HG03108 (cell line): ENCODE data around the gene WNT7A.
"Not testable (repeated sequence)": the region's sequence is repeated elsewhere in the genome, so short reads cannot be mapped to it uniquely, and the experiment has no call there.

Experiments used
- ATAC-seq: cut with Tn5 transposase; IDR thresholded peaks from one replicate; pipeline ENCODE4 v1.9.1; 2021; ENCODE audit warnings: moderate library complexity; ENCODE audit not compliant: unreplicated experiment

The WNT7A gene

GRCh38 chr3:13879946-13880810, at the start of gene WNT7A:
Gene WNT7A, minus strand, starts transcription at chr3:13880071. Its CDS starts 255 bp downstream, at chr3:13879816.
- no peak for ATAC-seq

- not testable (repeated sequence) for ATAC-seq
Observed at GRCh38 chr3:13928741-13929140, 48.9 kb upstream of the WNT7A start.

DNA sequence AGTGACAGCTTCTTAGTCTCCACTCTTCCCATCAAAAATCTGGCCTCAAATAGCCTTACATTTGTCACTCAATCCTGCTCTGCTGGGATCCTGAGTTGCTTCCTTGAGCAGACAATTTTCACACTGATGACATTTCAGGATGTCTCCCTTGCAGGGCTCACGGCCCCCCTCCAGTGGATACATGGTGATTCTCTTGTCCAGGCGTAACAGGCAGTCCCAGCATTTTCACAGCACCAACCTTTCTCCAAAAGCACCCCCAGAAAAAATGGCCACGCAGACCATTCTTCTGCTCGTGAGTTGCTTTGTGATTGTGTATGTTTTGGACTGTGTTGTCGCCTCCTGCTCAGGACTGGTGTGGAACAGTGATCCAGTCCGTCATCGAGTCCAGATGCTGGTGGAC, 47.4 kb upstream of the WNT7A start:
- ATAC-seq = no peak

GRCh38 chr3:13916375-13916774, 36.5 kb upstream of the WNT7A start:
- ATAC-seq = no peak

- no peak for ATAC-seq
Observed at GRCh38 chr3:13902648-13903238, 22.9 kb upstream of the WNT7A start.

DNA sequence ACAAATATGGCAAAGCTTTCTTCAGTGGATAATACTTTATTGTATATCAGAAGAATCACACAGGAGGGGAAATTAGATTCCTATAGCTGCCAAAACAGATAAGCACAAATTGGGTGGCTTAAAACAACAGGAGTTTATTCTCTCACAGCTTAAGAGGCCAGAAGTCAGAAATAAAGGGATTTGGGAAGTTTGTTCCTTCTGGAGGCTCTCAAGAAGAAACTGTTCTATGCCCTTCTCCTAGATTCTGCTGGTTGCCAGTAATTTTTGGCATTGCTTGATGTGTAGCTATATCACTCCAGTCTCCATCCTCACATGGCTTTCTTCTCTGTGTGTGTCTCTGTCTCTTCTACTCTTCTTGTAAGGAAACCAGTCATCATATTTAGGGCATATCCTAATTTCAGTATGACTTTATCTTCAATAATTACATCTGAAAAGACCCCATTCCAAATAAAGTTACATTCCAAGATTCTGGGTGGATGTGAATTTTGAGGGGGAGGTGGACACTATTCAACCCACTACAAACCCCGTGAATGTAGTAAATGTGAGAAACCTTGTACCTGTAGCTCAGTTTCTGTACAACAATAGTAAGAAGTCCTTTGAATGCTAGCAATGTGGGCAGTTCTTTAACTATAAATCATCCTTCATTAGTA, 22.2 kb upstream of the WNT7A start:
- ATAC-seq = no peak

DNA sequence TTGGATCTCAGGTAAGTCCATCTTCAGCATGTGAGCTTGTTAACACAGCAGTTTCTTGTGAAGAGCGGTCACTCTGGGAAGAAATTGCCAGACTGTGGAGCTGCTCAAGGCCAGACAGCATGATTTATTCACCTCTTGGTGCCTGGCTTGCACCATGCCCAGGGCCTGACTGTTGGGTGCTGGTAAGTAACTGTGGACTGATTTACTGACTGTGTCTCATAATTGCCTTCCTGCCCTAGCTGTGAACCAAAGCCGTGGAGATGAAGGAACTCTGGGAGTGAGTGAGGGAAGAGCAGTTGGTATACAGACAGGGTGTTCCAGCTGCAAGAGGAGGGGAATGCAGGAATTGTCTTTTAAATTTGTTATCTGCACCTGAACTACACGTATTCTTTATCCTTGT, 18.5 kb upstream of the WNT7A start:
- ATAC-seq = no peak

GRCh38 chr3:13896473-13897154, 16.7 kb upstream of the WNT7A start:
- no peak for ATAC-seq

GRCh38 chr3:13895155-13896105, 15.6 kb upstream of the WNT7A start:
- ATAC-seq = peak; percentile 99

- ATAC-seq = no peak
Observed at GRCh38 chr3:13894807-13895154, 14.9 kb upstream of the WNT7A start.

GRCh38 chr3:13894096-13894806, 14.4 kb upstream of the WNT7A start:
- ATAC-seq = no peak

- no peak for ATAC-seq
Observed at GRCh38 chr3:13892304-13892703, 12.4 kb upstream of the WNT7A start.

GRCh38 chr3:13891492-13892073, 11.7 kb upstream of the WNT7A start:
- ATAC-seq = no peak

- ATAC-seq = no peak
Observed at GRCh38 chr3:13891017-13891392, 11.1 kb upstream of the WNT7A start.

- ATAC-seq = no peak
Observed at GRCh38 chr3:13890377-13891016, 10.6 kb upstream of the WNT7A start.

DNA sequence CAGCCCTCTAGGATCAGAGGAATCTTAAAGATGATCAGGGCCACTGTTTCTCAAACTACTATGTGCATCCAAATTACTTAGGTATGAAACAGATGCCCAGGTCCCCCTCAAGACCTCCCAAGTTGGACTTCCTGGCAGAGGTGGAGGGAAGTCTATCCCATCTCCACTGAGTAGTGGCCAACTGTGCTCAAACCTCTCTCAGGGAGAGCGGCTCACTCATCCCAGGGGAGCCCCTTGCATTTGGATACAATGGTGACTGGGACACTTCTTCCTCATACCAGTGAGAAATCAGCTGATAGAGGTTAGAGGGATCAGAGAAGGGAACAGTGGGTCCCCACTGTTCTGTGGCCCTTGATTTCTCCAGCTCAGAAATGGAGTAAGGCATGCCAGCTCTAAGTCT, 8.7 kb upstream of the WNT7A start:
- ATAC-seq = no peak

GRCh38 chr3:13887495-13888300, 7.8 kb upstream of the WNT7A start:
- ATAC-seq = no peak

- ATAC-seq = no peak
Observed at GRCh38 chr3:13886593-13887129, 6.8 kb upstream of the WNT7A start.
